OCI-LY1 (cell line): ENCODE measurements around the gene HPSE2.

Experiments
- H2AFZ ChIP-seq: fragments of 200-600 bp; sonication (generic), shearing (Covaris generic); 2 replicates; pipeline ENCODE4 v1.6.0; 2014; ENCODE audit warnings: antibody characterized with exemption, mild to moderate bottlenecking, low read length
- H3F3A ChIP-seq: fragments of 200-600 bp; sonication (generic), shearing (Covaris generic); 2 replicates; pipeline ENCODE4 v1.6.0; 2014; ENCODE audit warnings: mild to moderate bottlenecking, antibody characterized with exemption, low read length, moderate library complexity; ENCODE audit not compliant: insufficient read depth
- H3K27ac ChIP-seq: fragments of 200-600 bp; sonication (generic); 2 replicates; pipeline ENCODE4 v1.5.1; 2014; ENCODE audit warnings: low read length, mixed run types, mild to moderate bottlenecking, low read depth; ENCODE audit not compliant: poor library complexity, severe bottlenecking
- H3K27me3 ChIP-seq: fragments of 200-600 bp; sonication (generic); 2 replicates; pipeline ENCODE4 v1.6.0; 2014; ENCODE audit warnings: antibody characterized with exemption, mild to moderate bottlenecking, low read length, moderate library complexity; ENCODE audit not compliant: insufficient read depth
- H3K36me3 ChIP-seq: fragments of 200-600 bp; sonication (generic); 2 replicates; pipeline ENCODE4 v1.6.1; 2014; ENCODE audit warnings: mild to moderate bottlenecking, antibody characterized with exemption, low read length, moderate library complexity, mixed read lengths; ENCODE audit not compliant: insufficient read depth
- H3K4me1 ChIP-seq: fragments of 200-600 bp; sonication (generic); 2 replicates; pipeline ENCODE4 v1.5.1; 2014; ENCODE audit warnings: mild to moderate bottlenecking, low read length, moderate library complexity; ENCODE audit not compliant: insufficient read depth, severe bottlenecking
- H3K4me2 ChIP-seq: fragments of 200-600 bp; sonication (generic), shearing (Covaris generic); 2 replicates; pipeline ENCODE4 v1.6.1; 2014; ENCODE audit warnings: low read length
- H3K4me3 ChIP-seq: fragments of 200-600 bp; sonication (generic); 2 replicates; pipeline ENCODE4 v1.5.1; 2014; ENCODE audit warnings: low read length, low read depth, mild to moderate bottlenecking, mixed read lengths; ENCODE audit not compliant: poor library complexity, severe bottlenecking
- H3K79me2 ChIP-seq: fragments of 200-600 bp; shearing (Covaris generic); 2 replicates; pipeline ENCODE4 v1.6.1; 2016; ENCODE audit warnings: mixed run types, low read length, mixed read lengths; ENCODE audit not compliant: insufficient read depth
- H3K9ac ChIP-seq: fragments of 200-600 bp; sonication (generic), shearing (Covaris generic); 2 replicates; pipeline ENCODE4 v1.6.1; 2014; ENCODE audit warnings: mild to moderate bottlenecking, low read length, mixed read lengths
- H3K9me2 ChIP-seq: fragments of 200-600 bp; sonication (generic), shearing (Covaris generic); 2 replicates; pipeline ENCODE4 v1.6.1; 2014; ENCODE audit warnings: low read depth, mild to moderate bottlenecking, low read length, mixed read lengths
- H3K9me3 ChIP-seq: fragments of 200-600 bp; shearing (Covaris generic); 2 replicates; pipeline ENCODE4 v1.6.1; 2014; ENCODE audit warnings: low read length, mixed read lengths
- H4K20me1 ChIP-seq: fragments of 200-600 bp; sonication (generic), shearing (Covaris generic); 2 replicates; pipeline ENCODE4 v1.6.0; 2016; ENCODE audit warnings: mild to moderate bottlenecking, low read length; ENCODE audit not compliant: insufficient read depth
- EZH2 ChIP-seq: fragments of 200-600 bp; sonication (generic), shearing (Covaris generic); IDR thresholded peaks from 2 replicates; pipeline ENCODE4 v1.8.0; 2017; ENCODE audit warnings: borderline replicate concordance, mixed run types, mild to moderate bottlenecking, antibody characterized with exemption, low read length, moderate library complexity, mixed read lengths
- TF ChIP-seq, protein P1 (sequence below): fragments of 200-600 bp; sonication (generic), shearing (Covaris generic); IDR thresholded peaks from 2 replicates; pipeline ENCODE4 v1.5.1; 2017; ENCODE audit warnings: mild to moderate bottlenecking, antibody characterized with exemption, low read length, moderate library complexity, mixed read lengths

The HPSE2 gene

DNA sequence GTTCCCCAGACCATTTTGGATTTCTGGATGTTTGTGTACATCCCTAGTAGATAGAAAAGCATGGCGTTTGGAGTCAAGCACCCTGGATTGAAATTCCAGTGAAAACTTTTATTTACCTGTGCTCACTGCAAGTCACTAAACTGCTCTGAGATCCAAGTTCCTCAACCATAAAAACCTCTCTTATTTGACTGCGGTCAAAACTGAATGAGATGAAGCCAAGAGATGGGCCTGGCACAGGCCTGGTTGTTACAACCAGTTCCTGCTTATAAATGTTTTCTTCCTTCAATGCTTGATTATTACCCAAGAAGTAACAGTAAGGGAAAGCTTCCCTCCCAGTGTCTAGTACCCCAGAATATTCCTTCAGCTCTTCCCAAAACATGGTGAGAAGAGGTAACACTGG lies 718.0 kb downstream of the HPSE2 start:
- Histone ChIP-seq H3K79me2 (no peaks in the 10 kb centered on the region), H3K4me2 (no peak overlapping the region), H2AFZ (no peak overlapping the region), H3K4me1 (no peaks in the 10 kb centered on the region), H4K20me1 (no peaks in the 10 kb centered on the region), H3K4me3 (no peak overlapping the region), H3K9me3 (no peaks in the 10 kb centered on the region), H3K36me3 (no peaks in the 10 kb centered on the region), H3K27me3 (no peaks in the 10 kb centered on the region), H3F3A (no peaks in the 10 kb centered on the region), H3K9ac (no peak overlapping the region), H3K9me2 (no peaks in the 10 kb centered on the region), H3K27ac (no peak overlapping the region)
- TF ChIP-seq EZH2 = no peak
- TF ChIP-seq, protein P1, sequence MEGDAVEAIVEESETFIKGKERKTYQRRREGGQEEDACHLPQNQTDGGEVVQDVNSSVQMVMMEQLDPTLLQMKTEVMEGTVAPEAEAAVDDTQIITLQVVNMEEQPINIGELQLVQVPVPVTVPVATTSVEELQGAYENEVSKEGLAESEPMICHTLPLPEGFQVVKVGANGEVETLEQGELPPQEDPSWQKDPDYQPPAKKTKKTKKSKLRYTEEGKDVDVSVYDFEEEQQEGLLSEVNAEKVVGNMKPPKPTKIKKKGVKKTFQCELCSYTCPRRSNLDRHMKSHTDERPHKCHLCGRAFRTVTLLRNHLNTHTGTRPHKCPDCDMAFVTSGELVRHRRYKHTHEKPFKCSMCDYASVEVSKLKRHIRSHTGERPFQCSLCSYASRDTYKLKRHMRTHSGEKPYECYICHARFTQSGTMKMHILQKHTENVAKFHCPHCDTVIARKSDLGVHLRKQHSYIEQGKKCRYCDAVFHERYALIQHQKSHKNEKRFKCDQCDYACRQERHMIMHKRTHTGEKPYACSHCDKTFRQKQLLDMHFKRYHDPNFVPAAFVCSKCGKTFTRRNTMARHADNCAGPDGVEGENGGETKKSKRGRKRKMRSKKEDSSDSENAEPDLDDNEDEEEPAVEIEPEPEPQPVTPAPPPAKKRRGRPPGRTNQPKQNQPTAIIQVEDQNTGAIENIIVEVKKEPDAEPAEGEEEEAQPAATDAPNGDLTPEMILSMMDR = no peak

DNA sequence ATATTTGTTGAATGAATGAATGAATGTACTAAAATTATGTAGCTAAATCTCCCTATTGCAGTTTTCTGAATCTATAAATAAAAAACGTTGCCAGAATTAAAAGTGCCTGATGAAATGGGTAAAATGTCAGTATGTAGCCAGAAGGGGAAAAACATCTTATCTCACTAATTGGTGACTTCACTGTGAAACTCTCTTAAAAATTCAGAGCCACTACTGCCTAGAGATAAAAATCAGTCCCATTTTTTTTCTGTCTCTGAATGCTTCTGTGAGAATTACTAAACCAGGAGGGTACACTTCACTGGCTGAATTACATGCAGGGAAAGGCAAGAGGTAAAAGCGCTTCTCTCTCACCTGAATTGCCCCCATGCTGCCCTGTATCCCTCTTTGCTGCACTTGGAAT lies 719.3 kb downstream of the HPSE2 start:
- Histone ChIP-seq H3K27ac (no peak overlapping the region), H3K9me2 (no peaks in the 10 kb centered on the region), H3K27me3 (no peaks in the 10 kb centered on the region), H3K9me3 (no peaks in the 10 kb centered on the region), H3K9ac (no peak overlapping the region), H3K4me3 (no peak overlapping the region), H3K4me2 (no peak overlapping the region), H3K79me2 (no peaks in the 10 kb centered on the region), H3K4me1 (no peaks in the 10 kb centered on the region), H2AFZ (no peak overlapping the region), H3K36me3 (no peaks in the 10 kb centered on the region), H4K20me1 (no peaks in the 10 kb centered on the region), H3F3A (no peaks in the 10 kb centered on the region)
- TF ChIP-seq, protein P1 = no peak
- TF ChIP-seq EZH2 = no peak

DNA sequence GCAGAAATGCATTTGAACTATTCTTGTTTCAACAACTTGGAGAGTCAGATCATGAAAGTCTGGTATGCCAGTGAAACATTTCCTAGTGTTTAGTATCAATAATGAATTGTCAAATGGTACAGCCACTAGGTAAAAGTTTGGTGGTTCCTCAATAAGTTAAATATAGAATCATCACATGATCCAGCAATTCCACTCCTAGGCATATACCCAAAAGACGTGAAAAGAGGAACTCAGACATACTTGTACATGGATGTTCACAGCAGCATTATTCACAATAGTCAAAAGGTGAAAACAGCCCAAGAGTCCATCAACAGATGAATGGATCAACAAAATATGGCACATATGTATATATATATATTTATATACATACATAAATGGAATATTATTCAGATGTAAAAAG lies 721.9 kb downstream of the HPSE2 start:
- Histone ChIP-seq H3K79me2 (no peaks in the 10 kb centered on the region), H3K4me3 (no peak overlapping the region), H3K9me2 (no peaks in the 10 kb centered on the region), H3K9ac (no peak overlapping the region), H3F3A (no peaks in the 10 kb centered on the region), H3K4me2 (no peak overlapping the region), H3K36me3 (no peaks in the 10 kb centered on the region), H3K9me3 (no peaks in the 10 kb centered on the region), H2AFZ (no peak overlapping the region), H3K27me3 (no peaks in the 10 kb centered on the region), H4K20me1 (no peaks in the 10 kb centered on the region), H3K4me1 (no peaks in the 10 kb centered on the region), H3K27ac (no peak overlapping the region)
- TF ChIP-seq, protein P1 = no peak
- no peak for TF ChIP-seq EZH2
